Upper lobe of left lung (tissue), 4 donors: ENCODE results near the gene STIM2.

ENCODE experiments used
- POLR2A ChIP-seq, 4 donors: fragments of 450-650 bp; IDR thresholded peaks; one replicate each; pipeline ENCODE4 v1.5.1; 2016 to 2017; ENCODE audit warnings: antibody characterized with exemption in 4 of 4, mild to moderate bottlenecking in 2 of 4
- TF ChIP-seq, protein P1 (sequence below), 6 experiments: fragments of 450-650 bp in 4 of 6; fragments of 200-600 bp in 2 of 6; sonication (generic) in 2 of 6; IDR thresholded peaks; one replicate each; pipeline ENCODE4 v1.5.1; 2016 to 2019; ENCODE audit warnings: antibody characterized with exemption in 6 of 6

DNA sequence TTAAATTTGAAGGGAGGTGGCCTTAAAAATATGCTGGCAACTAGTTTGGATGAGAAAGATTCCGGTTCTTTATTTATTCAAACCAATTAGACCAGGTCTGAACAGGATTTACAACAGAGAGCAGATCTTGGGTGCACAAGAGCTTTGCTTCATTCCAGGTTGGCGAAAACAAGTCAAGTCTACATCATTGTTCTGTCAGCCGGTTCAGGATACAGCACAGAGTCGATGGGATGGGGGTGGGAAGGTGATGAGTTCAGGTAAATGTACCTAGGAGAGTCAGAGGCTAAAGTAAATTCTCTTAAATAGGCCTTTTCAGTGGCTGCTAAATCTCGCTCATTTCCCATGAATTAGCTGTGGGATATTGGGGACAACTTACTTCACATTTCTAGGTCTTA, 882 bp upstream of the STIM2 start:
- TF ChIP-seq, protein P1, sequence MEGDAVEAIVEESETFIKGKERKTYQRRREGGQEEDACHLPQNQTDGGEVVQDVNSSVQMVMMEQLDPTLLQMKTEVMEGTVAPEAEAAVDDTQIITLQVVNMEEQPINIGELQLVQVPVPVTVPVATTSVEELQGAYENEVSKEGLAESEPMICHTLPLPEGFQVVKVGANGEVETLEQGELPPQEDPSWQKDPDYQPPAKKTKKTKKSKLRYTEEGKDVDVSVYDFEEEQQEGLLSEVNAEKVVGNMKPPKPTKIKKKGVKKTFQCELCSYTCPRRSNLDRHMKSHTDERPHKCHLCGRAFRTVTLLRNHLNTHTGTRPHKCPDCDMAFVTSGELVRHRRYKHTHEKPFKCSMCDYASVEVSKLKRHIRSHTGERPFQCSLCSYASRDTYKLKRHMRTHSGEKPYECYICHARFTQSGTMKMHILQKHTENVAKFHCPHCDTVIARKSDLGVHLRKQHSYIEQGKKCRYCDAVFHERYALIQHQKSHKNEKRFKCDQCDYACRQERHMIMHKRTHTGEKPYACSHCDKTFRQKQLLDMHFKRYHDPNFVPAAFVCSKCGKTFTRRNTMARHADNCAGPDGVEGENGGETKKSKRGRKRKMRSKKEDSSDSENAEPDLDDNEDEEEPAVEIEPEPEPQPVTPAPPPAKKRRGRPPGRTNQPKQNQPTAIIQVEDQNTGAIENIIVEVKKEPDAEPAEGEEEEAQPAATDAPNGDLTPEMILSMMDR (IDR thresholded peaks at IDR 0.05), result no peak
- no peak for TF ChIP-seq POLR2A (IDR thresholded peaks at IDR 0.05)
